SKM-1 treated with dmso at 0.1 percent for 144 hours (cell line): ENCODE results near the gene INTS2.
"Not testable (repeated sequence)": the region's sequence is repeated elsewhere in the genome, so short reads cannot be mapped to it uniquely, and the experiment has no call there.

ENCODE experiments used
- DNase-seq: peaks from one replicate; lab custom pipeline; 2025; ENCODE audit not compliant: unreplicated experiment; lab: John Stamatoyannopoulos, UW

Gene INTS2

GRCh38 chr17:61894310-61894709, 33.5 kb downstream of the INTS2 start:
- not testable (repeated sequence) for DNase-seq

GRCh38 chr17:61887733-61888132, 40.0 kb downstream of the INTS2 start:
- DNase-seq, result not testable (repeated sequence)

DNA sequence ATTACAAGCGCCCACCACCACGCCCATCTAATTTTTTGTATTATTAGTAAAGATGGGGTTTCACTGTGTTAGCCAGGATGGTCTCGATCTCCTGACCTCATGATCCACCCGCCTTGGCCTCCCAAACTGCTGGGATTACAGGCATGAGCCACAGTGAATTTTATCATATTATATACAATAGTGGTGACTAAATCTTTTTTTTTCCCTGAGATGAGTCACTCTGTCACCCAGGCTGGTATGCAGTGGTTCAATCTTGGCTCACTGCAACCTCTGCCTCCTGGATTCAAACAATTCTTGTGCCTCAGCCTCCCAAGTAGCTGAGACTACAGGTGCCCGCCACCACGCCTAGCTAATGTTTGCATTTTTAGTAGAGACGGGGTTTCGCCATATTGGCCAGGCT, 41.9 kb downstream of the INTS2 start:
- DNase-seq, result not testable (repeated sequence)

- DNase-seq, result no peak
Measured at GRCh38 chr17:61884864-61885263, 42.9 kb downstream of the INTS2 start.

DNA sequence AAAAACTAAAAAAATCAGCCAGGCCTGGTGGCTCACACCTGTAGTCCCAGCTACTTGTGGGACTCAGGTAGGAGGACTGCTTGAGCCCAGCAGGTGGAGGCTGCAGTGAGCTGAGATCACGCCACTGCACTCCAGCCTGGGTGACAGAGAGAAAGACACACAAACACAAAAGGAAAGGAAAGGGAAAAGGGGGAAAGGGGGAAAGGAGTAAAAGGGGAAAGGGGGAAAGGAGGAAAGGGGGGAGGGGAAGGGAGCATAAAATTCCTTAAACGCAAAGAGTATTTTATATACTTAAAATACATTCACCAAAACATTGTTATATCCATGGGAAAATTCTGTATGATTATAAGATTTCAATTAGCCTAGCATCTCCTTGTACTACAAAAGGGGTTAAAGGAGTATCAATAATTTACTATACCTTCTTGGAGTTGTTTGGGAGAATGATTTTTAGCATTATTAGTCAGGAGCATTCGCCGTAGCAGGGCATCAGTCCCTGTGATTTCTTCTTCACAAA, 47.1 kb downstream of the INTS2 start:
- DNase-seq, result no peak

- DNase-seq, result no peak
Measured at GRCh38 chr17:61878984-61879612, 48.7 kb downstream of the INTS2 start.

- no peak for DNase-seq
Measured at GRCh38 chr17:61878520-61878919, 49.3 kb downstream of the INTS2 start.

GRCh38 chr17:61877837-61878236, 49.9 kb downstream of the INTS2 start:
- no peak for DNase-seq

- no peak for DNase-seq
Measured at GRCh38 chr17:61875804-61876203, 52.0 kb downstream of the INTS2 start.

GRCh38 chr17:61875285-61875684, 52.5 kb downstream of the INTS2 start:
- no peak for DNase-seq

DNA sequence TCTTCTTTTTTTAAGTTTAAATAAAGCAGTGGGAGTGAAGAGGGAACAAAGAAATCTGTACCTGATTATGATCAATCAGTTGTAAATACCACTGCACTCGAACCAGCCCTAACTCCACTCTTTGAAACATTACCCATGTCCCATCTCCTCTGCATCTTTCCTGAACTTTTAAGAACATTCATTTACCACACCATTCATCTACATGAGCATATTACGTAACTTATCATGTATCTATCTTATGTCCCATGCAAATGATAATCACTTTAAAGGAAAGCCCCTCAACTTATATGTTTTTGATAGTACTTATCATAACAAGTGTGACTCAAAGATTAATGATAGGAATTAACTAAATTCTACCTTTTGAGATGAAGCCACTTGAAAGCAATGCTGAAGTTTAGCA, 53.7 kb downstream of the INTS2 start:
- no peak for DNase-seq

DNA sequence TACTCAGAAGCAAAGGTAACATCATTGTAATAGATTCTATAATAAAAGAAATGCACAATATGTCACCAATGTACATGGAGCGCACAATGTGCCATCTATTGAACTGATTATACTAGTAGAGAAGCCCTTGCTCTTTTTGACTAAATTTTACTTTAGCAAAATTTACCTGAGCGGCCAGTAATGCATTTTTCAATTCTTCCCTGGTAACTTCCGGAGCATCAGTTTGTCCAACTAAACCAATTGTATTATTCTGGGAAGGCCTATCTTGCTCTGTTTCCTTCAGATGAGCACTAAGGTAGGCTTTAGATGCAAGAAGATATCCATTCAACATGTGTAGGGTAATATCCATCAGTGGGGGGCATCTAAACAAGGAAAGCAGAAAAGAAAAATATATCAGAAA, 55.7 kb downstream of the INTS2 start:
- no peak for DNase-seq

DNA sequence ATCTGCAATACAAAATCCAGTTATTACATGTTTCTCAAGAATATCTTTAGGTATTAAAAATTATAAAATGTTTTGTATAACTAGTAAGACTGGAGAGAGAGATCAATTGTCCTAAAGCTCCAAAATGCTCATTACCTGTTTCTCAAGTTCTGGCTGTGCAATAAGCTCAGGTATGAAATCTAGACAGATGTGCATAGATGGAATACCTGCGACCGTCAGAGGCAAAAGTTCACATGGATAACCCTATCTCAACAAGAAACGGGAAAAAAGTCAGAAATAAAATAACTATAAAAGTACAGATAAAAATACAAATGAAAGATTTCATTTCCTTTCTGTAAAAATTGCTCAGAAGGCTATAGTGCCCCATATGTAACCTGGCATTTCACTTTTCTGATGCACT, 58.6 kb downstream of the INTS2 start:
- DNase-seq, result no peak

- DNase-seq, result no peak
Measured at GRCh38 chr17:61868074-61868473, 59.7 kb downstream of the INTS2 start.

DNA sequence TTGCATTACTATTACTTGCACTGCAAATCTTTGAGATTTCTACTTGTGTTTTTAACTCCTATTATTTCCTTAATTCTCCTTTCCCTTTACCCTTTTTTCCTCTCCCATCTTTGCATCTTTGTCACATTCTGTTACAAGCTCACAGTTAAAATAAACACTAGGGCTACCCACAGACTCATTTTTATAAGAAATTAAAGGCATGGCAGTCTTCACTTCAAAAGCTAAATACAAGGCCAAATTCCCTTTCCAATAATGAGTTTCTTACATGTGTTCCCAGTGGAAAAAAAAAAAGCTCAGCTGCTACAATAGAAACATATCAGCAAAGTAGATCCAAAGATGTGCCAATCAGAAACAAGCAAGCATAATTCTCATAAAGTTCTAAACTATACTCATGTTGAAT, 60.7 kb downstream of the INTS2 start:
- DNase-seq, result no peak

DNA sequence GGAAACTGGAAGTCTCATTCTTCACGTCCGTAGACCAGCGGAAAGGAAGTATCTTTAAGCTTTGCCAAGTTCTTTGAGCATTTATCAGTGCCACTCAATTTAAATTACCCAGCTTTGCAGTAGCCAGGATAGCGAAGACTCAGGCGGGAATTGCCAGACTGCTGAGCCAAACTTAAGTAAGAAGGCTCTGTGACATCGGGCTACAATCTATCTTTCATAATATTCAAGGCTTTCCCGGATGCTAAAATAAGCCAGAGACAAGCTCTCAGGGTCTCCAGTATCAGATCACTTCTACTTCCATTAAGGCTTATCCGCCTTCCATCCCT, 64.0 kb downstream of the INTS2 start:
- DNase-seq, result no peak

- peak; percentile 90 for DNase-seq
Measured at GRCh38 chr17:61862975-61863800, 64.6 kb downstream of the INTS2 start, which contains the start of gene BRIP1. Gene BRIP1 (minus strand): TSS chr17:61863528. CDS start chr17:61861539, 1,989 bp downstream.

- DNase-seq, result no peak
Measured at GRCh38 chr17:61862105-61862574, 65.6 kb downstream of the INTS2 start.

DNA sequence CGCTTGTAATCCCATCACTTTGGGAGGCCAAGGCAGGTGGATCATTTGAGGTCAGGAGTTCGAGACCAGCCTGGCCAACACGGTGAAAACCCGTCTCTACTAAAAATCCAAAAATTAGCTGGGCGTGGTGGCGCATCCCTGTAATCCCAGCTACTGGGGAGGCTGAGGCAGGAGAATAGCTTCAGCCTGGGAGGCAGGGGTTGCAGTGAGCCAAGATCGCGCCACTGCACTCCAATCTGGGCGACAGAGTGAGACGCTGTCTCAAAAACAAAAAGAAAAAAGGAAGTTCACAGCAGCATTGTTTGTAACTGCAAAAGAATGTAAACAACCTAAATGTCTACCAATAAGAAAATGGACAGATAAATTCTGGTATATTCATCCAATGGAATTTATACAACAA, 67.4 kb downstream of the INTS2 start:
- not testable (repeated sequence) for DNase-seq

DNA sequence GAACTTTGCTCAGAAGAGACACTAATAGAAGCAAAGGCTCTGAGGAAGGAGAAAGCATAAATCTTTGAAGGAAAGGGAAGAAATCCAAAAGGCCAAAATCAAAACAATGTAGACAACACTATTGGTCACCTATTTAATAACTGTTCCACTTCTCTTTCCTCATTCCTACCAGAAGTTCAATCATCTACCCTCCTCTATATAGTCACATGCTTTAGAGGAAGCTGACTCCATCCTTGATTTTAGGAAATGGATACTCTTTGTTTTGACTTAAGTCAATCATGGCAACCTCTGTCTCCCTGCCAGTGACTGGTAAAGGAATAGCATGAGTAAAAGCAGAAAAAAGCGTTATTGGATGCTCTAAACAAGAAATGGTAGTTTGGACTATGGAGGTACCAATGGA, 71.7 kb downstream of the INTS2 start:
- DNase-seq, result no peak

DNA sequence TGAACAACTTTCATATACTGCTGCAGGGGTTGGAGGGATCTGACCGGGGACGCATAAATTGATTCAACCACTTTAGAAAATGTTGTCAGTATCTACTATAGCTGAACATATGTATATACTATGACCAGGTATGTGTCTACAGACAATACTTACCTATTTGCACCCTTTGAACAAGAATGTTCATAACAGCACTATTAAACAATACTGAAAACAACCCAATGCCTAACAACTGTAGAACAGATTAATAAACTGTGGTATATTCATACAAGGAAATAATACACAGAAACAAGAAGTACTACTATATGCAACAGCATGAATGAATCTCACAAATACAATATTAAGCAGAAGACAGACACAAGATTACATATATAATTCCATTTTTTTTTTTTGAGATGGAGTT, 74.9 kb downstream of the INTS2 start:
- no peak for DNase-seq

- DNase-seq, result no peak
Measured at GRCh38 chr17:61849674-61850073, 78.1 kb downstream of the INTS2 start.
